Forelimb muscle (tissue), 1 donor: ENCODE data around the gene GIMAP8. TPM values are rescaled to one million over a fixed set of nuclear protein-coding genes. Genes with fewer than 3 reads are reported as not detected.
A peak's percentile ranks its signal among the peaks of the same experiment; 100 is the strongest.

ENCODE experiments used
- DNase-seq: peaks from one replicate; pipeline ENCODE4 v3.0.0-alpha.2; 2013; ENCODE audit warnings: low read depth
- polyA plus RNA-seq: library from polyadenylated mRNA; unstranded; fragments of 120-200 nt; gene quantifications from one replicate; pipeline ENCODE4 v1.2.1, GENCODE V29; 2013; ENCODE audit not compliant: insufficient read length

The GIMAP8 gene
- 6.1 TPM for polyA plus RNA-seq

DNA sequence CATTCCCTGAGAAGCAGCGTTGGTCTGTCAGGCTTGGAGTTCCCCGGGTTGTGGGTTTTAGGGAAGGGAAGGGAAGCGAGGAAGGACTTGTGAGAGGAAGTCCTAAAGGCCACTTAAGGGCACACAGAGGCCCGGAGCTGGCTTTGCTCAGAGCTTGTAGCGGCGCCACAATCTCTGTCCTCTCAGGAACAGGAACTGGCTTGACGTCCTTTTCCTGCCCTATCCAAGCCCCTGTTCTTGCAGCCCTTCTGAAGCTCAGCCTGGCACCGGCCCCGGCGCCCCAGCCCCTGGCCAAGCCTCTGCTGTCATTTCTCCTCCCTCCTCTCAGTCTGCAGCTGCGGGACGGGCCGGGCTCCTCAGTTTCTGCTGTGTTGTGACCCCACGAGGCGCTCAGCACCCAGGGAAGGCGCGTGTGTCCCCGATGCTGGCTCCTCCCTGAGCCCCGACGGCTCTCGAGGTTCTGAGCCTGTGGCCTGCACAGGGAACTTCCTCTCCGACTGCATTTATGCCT lies at the start of gene GIMAP8:
TSS of gene GIMAP8 (plus strand) at position 140 of the 511 bp plus-strand sequence. CDS start 16,069 bp downstream, outside the sequence.
- DNase-seq: no peak

DNA sequence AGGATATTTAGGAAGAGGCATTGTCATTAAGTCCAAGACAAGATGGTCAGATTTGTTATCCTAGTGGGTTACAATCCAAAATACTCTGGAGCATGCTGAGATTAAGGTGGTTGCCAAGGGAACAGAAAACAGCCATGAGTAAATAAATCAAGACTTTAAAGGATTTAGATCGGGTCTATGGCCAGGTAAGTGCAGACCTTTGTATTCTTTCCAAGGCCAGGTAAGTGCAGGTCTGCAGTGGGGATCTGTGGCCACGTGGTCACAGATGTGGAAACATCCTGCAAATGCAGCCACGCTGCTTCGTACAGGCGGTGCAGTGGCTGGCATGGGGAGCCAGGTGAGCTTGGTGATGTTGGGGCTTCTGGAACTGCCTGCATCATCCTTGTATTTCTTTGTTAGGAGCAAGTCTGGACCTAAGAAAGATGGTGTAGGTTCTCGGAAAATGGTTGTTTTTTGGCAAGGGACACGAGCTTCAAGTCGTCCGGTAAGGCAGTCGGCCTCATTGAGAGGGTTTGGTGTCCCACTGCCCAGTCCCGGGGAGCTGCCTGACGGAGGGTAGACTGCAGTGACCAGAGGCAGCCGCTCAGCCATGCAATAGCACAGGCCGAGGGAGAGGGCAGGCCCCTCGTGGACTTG lies 49.5 kb upstream of the GIMAP8 start:
- no peak for DNase-seq

DNA sequence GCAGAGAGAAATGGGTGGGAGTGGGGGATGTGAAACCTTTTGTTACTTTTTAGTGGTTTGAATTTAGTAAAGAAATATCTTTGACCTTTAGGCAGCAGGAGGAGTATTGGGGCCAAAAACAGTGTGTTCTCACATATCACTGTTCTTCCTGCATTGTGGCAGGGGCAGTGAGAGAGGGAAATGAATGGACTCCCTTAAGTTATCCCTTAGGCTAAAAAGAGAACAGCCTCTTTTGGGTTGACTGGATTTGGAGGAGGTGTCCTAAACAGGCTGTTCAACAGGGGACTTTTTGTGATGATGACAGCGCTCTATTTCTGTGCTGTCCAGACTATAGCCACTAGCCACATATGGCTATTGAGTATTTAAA lies 49.0 kb upstream of the GIMAP8 start:
- no peak for DNase-seq

DNA sequence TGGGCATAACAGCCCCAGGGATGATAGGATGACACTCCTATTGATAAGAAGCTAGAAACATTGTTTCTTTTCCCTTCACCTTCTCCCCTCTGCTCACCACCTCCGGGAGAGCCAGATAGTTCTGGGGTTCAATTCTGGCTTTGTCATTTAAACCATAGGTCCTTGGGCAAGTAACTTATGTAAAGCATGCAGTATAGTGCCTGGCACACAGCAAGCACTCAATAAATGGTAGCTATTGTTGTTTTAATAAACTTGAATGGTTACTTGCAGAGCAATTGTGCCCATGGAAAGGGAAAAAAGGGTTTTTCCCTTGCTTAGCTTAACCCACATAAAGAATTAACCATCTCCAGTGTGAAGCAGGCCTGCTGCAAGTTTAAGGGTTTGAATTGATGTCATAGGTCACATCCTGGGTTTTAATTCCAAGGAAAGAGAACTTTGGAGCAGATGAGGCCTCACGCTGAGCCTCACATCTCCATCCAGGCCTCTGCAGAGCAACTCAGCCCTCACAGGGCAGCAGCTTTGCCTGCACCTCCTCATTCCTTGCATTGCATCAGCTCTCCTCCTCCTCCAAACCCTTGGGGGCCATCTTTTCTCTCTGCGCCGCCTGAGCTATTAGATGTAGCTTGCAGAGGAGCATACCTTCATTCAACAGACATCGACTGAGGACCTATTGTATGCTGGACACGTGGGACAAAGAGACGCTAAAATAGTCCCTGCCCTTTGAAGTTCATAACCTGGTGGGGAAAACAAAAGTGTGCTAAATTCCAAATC lies 48.4 kb upstream of the GIMAP8 start:
- no peak for DNase-seq

DNA sequence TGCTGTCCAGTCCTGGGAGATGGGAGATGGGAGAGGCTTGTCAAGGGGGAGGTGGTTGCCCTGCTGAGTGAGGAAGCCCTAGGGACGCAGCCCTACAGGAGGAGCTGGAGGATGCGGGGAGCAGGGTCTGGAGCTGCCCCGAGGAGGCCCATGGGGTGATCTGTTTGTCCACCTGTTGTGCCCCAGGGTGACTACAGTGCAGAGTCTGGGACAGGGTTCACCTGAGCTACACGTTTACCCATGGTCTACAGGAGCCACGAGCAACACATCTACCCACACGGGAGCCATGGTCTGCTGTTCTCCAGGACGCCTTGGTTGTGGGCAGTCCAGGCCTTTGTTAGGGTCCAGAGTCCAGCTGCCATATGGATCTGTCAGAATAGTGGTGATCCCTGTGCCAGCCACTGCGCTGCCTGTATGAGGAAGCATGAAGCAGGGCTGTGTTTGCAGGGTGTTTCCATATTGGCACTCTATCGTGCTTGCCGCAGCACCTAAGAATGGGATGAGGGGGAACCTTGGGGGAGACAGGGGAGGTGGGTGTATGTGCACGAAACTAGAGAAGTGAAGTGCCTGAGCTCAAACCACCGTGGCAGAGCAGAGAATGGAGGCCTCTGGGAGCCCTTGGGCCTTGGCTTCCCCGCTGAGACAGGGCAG lies 47.6 kb upstream of the GIMAP8 start:
- DNase-seq: no peak

DNA sequence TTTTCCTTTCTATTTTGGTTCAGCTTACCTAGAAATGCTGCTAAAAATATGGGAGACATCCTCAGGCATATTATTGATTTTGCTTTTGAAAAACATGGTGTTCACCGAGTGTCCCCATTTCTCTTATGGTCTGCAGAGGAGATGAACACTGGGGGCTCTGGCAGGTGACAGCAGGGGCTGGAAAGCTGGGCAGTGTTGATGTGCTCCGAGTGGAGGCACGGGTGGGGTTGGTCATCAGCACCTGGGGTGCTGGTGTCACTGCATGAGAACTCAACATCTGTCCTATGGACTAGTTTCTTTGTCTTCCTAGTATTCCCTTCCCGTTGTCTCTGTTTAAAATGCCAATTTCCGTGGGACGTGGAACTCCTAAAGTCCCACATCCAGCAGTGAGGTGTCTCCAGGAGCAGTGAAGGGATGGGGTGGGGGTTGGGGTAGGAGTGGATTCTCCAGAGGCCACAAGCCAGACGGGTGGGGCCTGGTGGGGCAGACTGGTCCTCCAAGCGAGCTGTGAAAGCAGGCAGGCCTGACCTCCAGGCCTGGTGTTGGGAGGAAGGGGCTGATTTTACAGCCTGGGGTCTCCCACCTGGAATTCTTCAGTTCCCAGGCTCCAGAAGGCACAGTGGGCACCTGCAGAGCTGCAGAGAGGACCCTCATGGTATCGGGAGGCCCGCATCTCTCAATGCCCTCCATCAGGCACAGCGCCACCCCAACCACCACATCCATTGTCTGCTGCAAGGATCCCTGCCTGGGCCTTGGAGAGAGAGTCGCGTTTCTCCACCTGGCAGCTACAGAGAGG lies 46.9 kb upstream of the GIMAP8 start:
- no peak for DNase-seq

DNA sequence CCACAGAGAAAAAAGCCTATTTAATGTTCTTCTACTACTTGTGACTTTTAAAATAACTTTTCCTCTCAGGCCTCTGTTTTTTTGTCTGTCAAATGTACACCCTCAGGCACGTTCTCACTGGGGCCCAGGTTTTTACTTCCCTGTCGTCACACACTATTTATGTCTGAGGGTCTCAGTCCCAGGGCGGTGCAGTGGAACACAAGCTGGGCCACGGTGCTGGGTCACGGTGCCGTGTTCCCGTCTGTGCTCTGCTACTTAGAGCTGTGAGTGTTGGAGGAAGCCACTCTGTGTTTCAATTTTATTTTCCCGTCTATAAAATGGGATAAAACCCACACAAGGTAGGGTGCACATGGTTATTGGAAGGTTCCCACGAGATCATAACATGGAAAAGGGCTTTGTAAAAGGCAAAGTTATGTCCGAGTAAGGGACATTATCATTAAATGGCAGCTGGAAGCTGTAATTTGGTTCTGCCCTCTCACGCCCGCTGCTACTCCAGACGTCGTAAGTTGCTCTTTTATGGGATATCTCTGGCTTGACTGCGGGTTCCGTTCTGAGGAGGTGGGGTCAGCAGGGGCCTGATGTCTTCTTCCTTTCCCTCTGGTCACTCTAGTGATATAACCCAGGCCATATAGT lies 46.1 kb upstream of the GIMAP8 start:
- no peak for DNase-seq

DNA sequence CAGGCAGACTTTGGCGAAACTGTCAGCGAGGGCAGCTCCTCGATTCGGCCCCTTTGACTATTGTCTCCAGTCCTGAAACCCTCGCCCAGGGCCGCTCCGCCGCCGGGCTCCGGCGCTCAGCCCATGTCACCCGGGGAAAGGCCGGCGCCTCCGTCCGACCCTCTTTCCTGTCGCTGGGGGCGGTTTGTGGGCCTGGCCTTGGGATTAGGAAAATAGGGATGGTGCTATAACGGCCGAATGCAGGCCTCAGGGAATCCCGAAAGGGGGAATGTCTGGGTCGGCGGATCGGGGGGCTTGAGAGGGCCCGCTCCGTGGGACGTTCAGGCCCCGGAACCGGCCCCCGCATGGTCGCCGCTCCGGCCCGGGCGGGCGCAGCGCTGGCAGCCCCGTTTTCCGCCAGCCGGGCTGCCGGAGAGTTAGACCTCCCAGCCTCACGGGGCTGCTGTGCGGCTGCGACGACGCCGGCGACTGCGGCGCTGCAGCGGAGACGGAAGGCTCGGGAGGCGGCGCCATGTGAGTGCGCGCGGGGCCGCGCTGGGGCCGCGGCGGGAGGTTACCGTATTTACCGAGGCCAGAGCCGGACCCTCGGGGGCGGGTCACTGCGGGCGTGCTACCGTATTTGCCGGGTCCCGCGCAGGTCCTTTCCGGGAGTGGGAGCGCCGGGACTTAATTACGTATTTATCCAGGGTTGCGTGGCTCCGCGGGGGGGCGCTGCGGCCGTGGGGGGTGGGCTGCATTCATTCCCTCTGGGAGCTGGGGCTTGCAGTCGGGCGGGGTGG lies 45.4 kb upstream of the GIMAP8 start:
- peak; percentile 62 for DNase-seq

DNA sequence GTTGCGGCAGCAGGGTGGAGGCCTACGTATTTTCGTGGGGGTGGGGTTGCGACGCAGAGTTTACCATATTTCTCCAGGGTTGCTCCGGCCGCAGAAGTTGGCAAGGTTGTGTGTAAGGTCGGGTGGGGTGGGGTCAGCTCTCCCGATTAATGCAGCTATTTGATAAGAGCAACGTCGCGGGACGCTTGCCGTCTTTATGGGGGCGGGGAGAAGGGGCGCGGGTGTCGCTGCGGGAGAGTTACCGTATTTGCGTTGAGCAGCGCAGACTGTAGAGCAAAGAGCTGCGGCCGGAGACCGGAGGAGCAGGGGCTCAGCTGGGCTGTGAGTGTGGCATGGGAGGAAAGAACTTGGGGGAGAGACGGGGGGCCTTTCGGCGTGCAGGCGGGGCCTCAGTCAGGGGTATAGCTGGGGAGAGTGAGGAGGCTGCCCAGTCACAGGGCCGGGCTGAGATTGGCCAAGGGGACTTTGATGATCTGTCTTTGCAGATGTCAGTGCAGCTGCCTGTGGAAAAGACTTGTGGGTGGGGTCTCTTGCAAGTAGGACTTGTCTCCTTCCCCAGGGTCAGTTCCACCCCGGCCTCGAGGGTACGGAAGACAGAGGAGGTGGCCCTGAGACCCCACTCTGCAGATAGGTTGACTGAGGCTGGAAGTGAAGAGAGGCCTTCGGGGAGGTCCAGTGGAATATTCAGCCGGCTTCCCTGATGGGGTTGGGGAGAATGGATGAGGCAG lies 44.7 kb upstream of the GIMAP8 start:
- no peak for DNase-seq

DNA sequence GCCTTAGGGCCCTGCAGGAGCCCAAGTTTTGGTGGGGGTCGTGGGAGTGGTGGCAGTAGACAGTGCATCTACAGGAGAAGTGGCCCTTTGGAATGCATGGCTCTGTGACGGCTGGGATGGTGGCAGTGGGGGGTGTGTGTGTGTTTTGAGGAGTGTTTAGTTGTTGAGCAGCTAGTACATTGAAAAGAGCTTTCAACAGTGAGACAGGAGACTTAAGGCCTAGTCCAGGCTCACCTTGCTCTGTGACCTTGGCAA lies 44.2 kb upstream of the GIMAP8 start:
- DNase-seq: no peak

DNA sequence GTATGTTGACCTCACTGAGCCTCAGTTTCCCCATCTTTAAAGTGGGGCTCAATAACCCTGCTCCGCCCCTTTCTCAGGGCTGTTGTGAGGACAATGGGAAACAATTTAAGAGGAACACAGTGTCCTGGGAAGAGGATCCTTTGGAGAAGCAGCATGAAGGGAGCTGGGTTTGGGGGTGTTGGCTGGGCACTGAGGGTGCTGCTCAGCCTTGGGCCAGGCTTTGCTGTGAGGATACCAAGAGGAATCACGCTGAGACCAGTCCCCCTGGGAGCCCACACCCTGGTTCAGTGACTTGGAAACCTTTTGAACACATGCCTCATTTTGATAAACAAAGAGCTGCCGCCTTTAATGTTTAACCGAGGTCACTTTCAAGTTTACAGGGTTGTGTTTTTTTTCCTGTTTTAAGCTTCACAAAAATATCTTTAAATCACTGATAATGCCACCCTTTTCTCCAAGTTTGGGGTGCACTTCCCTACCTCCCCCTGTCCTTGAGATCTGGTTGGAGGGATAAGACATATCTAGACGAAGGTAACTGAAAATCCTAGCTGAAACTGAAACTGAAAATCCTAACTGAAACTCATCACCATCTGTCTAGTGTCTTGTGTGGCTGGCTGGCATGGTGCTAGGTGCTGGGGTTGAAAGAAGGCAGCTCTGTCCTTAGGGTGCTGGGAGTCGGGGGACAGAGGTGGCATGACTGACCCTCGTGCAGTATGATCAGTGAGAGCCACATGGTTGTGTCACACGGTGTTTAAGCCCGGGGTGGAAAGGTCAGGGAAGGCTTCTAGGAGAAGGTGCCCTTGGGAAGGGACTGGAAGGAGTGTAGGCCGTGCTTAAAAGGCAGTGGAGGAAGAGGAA lies 43.6 kb upstream of the GIMAP8 start:
- no peak for DNase-seq

DNA sequence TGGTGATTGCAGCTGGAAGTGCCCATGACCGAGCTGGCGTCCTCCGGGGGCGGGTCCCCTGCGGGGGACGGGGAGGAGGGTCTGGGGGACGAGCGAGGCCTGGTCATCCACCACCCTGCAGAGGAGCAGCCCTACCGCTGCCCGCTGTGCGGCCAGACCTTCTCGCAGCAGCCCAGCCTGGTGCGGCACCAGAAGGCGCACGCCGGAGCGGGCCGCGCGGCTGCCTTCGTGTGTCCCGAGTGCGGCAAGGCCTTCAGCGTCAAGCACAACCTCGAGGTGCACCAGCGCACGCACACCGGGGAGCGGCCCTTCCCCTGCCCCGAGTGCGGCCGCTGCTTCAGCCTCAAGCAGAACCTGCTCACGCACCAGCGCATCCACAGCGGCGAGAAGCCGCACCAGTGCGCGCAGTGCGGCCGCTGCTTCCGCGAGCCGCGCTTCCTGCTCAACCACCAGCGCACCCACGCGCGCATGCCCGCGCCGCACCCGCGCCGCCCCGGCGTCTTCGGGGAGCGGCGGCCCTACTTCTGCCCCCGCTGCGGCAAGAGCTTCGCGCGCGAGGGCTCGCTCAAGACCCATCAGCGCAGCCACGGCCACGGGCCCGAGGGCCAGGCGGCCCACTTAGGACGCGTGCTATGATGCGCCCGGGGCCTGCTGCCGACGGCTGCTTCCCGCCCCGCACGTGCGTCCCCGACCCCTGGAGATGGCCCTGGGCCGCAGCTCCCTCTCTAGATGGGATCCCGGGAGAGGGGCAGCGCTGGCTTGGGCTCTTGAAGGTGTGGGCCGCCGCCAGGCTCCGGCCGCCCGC lies 42.6 kb upstream of the GIMAP8 start:
- no peak for DNase-seq

DNA sequence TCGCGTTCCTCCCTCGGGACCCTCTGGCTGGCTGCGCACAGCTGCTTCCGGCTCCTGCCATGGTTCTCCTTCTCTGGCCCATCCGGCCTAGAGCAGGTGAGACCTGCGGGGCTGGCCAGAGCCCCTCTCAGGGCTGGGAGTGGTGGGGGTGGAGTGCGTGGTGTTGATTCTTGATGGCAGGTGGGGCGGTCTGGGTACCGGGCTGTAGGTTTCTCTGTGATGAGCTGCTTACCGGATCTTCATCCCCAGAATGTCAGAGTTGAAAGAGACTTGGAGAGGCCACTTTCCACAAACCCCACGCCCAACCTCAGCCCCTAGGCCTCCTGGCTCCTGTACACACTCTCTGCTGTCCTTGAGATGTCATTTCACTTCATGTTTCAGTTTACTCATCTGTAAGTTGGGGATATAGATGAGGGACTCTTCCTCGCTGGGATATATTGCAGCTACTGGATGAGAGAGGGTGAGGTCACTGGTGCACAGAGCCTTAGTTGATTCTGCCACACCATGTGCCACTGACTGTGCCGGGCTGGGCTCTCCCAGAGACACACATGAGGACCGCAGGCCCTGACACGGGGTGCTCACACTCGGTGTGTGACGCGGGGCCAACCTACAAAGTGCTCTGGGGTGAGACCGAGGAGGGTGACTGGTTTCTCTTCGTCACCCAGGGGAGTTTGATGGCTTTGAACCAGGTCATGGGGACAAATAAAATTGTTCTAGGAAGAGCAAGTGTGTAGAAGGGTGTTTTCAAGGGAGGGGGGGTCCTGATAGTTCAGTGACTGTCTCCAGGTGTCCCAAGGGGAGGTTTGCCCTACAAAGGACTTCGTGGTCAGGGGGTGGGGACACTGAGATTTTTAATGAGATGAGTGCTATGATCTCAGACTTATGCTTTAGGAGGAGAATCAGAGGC lies 41.8 kb upstream of the GIMAP8 start:
- DNase-seq: no peak

DNA sequence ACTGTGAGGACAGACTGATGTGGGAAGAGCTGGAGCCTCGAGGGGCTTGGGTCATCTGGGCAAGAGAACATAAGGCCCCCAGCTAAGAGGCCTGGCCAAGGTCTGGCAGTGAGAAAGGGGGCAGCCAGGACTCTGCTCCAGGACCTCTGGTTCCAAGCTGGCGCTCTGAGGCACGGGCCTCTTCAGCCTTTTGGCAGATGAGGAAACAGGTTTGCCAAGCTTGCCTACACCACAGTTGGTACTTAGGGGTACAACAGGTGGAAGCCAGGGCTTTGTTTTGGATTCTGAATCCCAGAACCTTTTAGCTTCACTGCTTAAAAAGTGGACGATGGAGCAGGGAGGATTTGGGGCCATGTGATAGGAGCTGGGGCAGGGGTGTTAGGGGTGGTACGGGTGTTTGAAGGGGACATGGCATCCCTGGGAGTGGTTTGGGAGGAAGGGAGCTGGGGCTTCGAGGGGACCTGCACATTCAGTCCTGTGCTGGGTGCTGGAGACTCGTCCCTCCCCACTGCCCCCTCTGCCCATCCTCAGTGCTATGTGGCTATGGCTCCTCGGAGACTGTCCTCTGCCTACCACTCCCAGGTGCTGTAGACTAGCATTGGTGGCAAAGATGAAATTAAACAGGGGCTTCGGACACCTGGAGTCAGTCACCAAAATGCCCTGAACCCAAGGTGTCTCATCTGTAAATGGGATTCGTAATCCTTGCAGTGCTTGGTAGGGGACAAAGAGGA lies 41.0 kb upstream of the GIMAP8 start:
- DNase-seq: no peak

DNA sequence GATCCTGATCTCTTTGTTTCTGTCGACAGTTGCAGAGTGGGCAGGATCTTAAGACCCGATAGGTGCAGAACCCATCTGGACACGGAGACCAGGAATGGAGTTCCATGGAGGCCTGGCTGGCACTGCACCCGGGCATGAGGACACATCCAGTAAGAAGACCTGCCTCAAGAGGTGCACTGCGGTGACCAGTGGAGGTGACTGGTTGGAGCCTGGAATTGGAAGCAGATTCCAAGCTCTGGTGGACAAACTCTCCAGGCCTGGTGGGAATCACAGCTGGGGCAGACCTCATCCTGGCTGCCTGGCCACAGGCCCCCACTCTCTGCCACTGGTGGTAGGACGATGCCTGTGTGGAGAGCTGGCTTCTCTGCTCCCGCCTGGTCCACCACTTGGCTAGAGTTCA lies 40.3 kb upstream of the GIMAP8 start:
- DNase-seq: no peak

DNA sequence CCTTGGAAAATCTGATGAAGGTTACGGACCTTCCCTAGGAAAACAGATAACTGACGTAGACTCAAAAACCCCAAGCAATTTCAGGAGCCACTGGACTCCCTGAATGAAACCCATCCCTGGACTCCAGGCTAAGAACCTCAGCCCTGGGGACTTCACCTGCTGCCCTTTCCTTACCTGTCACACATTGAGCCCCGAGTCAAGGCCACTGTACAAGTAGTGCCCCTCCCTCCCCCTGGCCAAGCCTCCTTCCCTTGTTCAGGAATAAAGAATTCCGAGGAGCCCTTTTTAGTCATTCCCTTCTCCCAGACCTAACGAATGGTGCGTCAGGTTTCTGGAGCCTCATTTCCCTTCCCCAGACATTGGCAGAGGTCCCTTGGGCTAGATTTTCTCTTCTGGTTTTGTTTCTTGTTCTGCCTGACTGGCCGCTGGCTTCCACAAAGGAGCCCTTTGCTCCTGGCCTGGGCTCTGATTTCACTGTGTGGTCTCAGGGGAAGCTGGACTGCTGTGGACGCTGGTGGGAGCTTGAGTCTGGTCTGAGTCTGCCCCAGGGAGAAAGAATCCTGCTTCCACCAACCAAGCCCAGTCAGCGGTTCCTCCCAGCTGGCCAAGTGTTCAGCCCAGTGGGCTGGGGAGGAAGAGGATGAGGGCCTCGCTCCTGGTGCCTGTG lies 39.6 kb upstream of the GIMAP8 start:
- DNase-seq: no peak
